Colonic mucosa (tissue), 4 donors: ENCODE results near the gene F12. TPM values are rescaled to one million over a fixed set of nuclear protein-coding genes. Genes with fewer than 3 reads are reported as not detected.

Source experiments
- DNase-seq: peaks from one replicate; pipeline ENCODE4 v3.0.0-alpha.2; 2020
- H3K27ac ChIP-seq: fragments of 200-600 bp; one replicate; pipeline ENCODE4 v1.8.0; 2021
- H3K27me3 ChIP-seq: fragments of 200-600 bp; one replicate; pipeline ENCODE4 v1.8.0; 2021
- H3K36me3 ChIP-seq: fragments of 200-600 bp; one replicate; pipeline ENCODE4 v1.8.0; 2021
- H3K4me1 ChIP-seq: fragments of 200-600 bp; one replicate; pipeline ENCODE4 v1.8.0; 2021; ENCODE audit warnings: mild to moderate bottlenecking
- H3K4me3 ChIP-seq: fragments of 200-600 bp; one replicate; pipeline ENCODE4 v1.8.0; 2021
- H3K9ac ChIP-seq, 2 donors: one replicate each; pipeline ENCODE4 v1.7.0; 2013; ENCODE audit warnings: control low read depth in 2 of 2, low read depth in 2 of 2, low read length in 2 of 2
- H3K9me3 ChIP-seq: fragments of 200-600 bp; one replicate; pipeline ENCODE4 v1.8.0; 2021
- intact Hi-C: fragments of 100-400 bp; cut with DNase I; formaldehyde crosslinking; loops from one replicate; pipeline ENCODE4 v1.14.1; 2022
- total RNA-seq, 2 donors: library from RNA; stranded (reverse); fragmentation: NEBNext Ultra II Directional in 1 of 2; extraction: Animal tissue kit (Norgen Biotek cat#: 25700) in 1 of 2; gene quantifications; one replicate each; pipeline ENCODE4 v1.2.1, GENCODE V29; 2021
- TF ChIP-seq, protein P1 (sequence below): fragments of 200-600 bp; IDR thresholded peaks from one replicate; pipeline ENCODE4 v1.8.0; 2022; ENCODE audit warnings: antibody characterized with exemption, mild to moderate bottlenecking
- donor health status: healthy.
- donor health status: DM: no; HTN: no; CAD: no.
- donor health status: DM: no; HTN: no; CAD: no.

The F12 gene
- total RNA-seq, 2 donors from 2014 or later, result 14.7 to 34.0 TPM

DNA sequence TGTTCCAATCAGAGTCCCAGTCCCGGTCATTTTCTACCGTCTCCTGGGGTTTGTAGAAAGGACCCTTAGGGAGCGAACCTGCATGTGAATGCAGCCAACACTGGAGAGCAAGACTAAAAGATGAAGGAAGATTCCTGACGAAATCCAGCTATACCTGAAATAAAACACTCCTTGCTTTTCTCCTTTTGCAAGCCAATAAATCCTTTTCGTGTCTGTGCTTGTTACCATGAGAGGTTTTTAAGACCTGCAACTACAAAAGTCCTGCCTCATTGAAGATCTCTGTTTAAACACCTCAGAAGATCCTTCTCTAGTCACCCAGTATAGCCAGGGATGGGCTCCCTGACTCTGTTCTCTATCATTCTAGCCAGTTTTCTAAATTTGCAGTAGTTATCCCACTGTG lies 35.2 kb downstream of the F12 start:
- TF ChIP-seq, protein P1, sequence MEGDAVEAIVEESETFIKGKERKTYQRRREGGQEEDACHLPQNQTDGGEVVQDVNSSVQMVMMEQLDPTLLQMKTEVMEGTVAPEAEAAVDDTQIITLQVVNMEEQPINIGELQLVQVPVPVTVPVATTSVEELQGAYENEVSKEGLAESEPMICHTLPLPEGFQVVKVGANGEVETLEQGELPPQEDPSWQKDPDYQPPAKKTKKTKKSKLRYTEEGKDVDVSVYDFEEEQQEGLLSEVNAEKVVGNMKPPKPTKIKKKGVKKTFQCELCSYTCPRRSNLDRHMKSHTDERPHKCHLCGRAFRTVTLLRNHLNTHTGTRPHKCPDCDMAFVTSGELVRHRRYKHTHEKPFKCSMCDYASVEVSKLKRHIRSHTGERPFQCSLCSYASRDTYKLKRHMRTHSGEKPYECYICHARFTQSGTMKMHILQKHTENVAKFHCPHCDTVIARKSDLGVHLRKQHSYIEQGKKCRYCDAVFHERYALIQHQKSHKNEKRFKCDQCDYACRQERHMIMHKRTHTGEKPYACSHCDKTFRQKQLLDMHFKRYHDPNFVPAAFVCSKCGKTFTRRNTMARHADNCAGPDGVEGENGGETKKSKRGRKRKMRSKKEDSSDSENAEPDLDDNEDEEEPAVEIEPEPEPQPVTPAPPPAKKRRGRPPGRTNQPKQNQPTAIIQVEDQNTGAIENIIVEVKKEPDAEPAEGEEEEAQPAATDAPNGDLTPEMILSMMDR, result no peak
- H3K36me3 ChIP-seq, result no peaks in the 10 kb centered on the region
- intact Hi-C loops, result no loop called here

DNA sequence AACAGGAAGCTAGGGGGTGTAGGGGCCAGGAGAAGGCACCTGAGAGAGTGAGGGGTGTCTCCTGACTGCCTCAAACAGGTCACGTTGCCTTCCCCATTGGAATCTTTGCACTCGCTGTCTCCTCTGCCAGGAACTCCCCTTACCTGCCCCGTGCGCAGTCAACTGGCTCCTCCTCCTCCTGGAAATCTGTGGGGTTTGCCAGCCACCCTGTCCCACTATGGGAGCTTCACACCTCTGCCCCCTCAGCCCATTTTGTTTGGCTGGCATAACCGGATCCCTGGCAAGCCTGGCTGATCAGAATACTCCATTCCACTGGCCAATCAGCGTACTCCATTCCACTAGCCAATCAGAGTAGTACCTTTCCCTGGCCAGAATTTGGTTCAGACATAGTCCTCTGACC lies 35.6 kb downstream of the F12 start:
- TF ChIP-seq, protein P1, result no peak
- no peaks in the 10 kb centered on the region for H3K9me3 ChIP-seq
- no peak for DNase-seq
- H3K27ac ChIP-seq, result no peak overlapping the region
- intact Hi-C loops, result no loop called here
- H3K9ac ChIP-seq, result no peak overlapping the region
- H3K36me3 ChIP-seq, result no peaks in the 10 kb centered on the region
- H3K4me3 ChIP-seq, result no peak overlapping the region
- H3K4me1 ChIP-seq, result peaks cover 10% of the 10 kb centered on the region
- H3K27me3 ChIP-seq, result no peaks in the 10 kb centered on the region

More for the DNA sequence above, 35.2 kb downstream of the F12 start:
- H3K4me3 ChIP-seq, result no peak overlapping the region
- H3K27ac ChIP-seq, result no peak overlapping the region
- peaks cover 10% of the 10 kb centered on the region for H3K4me1 ChIP-seq
- no peaks in the 10 kb centered on the region for H3K9me3 ChIP-seq
- H3K9ac ChIP-seq, result no peak overlapping the region
- H3K27me3 ChIP-seq, result no peaks in the 10 kb centered on the region
- no peak for DNase-seq

DNA sequence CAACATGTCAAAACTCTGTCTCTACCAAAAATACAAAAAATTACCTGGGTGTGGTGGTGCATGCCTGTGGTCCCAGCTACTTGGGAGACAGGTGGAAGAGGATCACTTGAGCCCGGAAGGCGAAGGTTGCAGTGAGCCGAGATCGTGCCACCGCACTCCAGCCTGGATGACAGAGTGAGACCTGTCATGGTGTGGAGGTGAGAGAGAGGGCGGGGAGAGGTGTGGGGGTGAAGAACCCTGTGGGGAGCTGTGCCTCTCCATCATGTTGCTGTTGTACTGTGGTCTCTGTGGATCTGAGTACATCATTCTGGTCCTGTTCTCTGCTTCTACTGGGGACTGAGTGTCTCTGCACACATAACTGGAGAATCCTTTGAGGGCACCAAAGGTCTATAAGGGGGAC lies 36.5 kb downstream of the F12 start:
- Histone ChIP-seq H3K9me3 (no peaks in the 10 kb centered on the region), H3K27ac (no peak overlapping the region), H3K27me3 (no peaks in the 10 kb centered on the region), H3K9ac (no peak overlapping the region), H3K4me3 (no peak overlapping the region), H3K36me3 (no peaks in the 10 kb centered on the region), H3K4me1 (peaks cover 10% of the 10 kb centered on the region)
- DNase-seq, result no peak
- TF ChIP-seq, protein P1, result no peak
- intact Hi-C loops, result no loop called here

DNA sequence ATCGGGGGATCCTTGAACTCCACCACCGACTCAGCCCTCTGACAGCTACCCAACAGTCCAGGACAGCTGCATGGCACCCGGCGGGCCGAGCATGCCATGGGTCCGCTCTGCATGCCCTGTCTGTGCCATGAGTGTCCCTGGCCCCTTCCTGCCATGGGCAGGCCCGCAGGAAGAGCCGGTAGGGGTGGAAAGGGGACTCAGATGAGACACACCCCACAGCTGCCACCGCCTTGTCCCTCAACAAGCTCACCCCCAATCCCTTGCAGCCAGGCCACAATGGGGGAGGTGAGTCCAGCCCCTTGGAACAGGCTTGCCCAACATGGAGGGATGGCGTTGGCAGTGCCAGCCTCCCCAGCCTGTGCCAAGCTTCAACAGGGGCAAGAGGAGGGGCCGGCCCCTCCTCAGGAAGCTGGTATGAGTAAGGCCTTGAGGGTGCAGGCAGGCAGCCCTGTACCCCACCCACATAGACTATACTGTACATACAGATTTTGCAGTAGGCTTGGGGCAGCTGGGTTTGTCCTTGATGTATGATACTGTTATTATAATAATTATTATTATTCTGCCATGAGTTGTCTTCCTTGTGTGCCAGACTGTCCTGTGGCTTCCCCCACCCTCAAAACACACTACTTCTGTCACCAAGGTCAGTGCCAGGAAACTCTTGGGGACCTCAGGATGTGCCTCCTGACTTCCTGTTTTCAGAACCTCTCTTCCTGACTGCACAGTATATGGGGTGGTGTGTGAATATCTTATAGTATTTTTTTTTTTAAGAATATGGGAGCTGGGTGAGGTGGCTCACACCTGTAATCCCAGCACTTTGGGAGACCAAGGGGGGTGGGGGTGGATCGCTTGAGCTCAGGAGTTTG lies 37.1 kb downstream of the F12 start:
- TF ChIP-seq, protein P1, result no peak
- intact Hi-C loops, result no loop called here
- H3K9ac ChIP-seq, result peak overlapping the region in 1 of 2 donors; percentile 4
- peaks cover 10% of the 10 kb centered on the region for H3K4me1 ChIP-seq
- peak overlapping the region; percentile 24 for H3K27ac ChIP-seq
- no peak overlapping the region for H3K4me3 ChIP-seq
- H3K36me3 ChIP-seq, result no peaks in the 10 kb centered on the region
- DNase-seq, result no peak
- H3K9me3 ChIP-seq, result no peaks in the 10 kb centered on the region
- H3K27me3 ChIP-seq, result no peaks in the 10 kb centered on the region

DNA sequence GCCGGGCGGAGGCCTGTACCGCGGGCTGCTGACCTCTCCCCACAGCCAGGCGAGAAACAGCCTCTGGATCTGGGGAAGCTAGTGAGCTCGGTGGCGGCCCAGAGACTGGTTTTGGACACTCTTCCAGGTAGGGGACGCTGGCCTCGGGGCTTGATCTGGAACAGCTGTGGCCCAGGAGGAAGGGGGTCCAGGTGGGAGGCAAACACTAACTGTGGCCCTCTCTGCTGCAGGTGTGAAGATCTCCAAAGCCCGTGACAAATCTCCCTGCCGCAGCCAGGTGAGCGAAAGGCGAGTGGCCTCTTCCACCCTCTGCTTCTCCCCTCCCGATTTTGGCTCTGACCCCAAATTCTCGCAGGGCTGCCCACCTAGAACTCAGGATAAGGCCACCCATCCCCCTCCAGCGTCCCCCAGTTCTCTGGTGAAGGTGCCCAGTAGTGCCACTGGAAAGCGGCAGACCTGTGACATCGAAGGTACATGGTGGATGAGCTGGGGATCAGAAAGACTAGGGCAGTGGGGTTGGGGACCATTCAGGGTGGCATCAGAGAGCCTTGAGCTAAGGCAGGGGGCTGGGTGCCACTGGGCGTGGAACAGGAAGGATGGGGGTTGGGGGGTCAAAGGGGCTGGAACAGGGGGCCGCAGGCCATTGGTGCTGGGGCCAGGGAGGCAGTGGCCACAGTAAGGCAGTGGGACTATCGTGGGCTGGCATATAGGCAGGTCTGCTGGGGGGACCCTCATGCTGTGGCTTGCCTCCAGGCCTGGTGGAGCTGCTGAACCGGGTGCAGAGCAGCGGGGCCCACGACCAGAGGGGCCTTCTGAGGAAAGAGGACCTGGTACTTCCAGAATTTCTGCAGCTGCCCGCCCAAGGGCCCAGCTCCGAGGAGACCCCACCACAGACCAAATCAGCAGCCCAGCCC lies 38.0 kb downstream of the F12 start:
- H3K9ac ChIP-seq, result peak overlapping the region; percentile 34 to 45

More for the DNA sequence above, 38.0 kb downstream of the F12 start:
- no peaks in the 10 kb centered on the region for H3K9me3 ChIP-seq
- H3K27me3 ChIP-seq, result no peaks in the 10 kb centered on the region
- intact Hi-C loops, result no loop called here
- H3K36me3 ChIP-seq, result no peaks in the 10 kb centered on the region
- peak overlapping the region; percentile 31 for H3K4me3 ChIP-seq
- TF ChIP-seq, protein P1, result no peak
- peaks cover 10% of the 10 kb centered on the region for H3K4me1 ChIP-seq
- no peak for DNase-seq
- peak overlapping the region; percentile 50 for H3K27ac ChIP-seq
